Neuronal stem cell (in vitro differentiated cells): Measurements from ENCODE around the gene WDSUB1.

Experiments used
- DNase-seq: peaks from one replicate; pipeline ENCODE4 v3.0.0-alpha.2; 2013; ENCODE audit warnings: low spot score
- H2AFZ ChIP-seq: one replicate; pipeline ENCODE4 v1.6.1; 2013; ENCODE audit warnings: mild to moderate bottlenecking, low read length, inconsistent platforms
- H2AK5ac ChIP-seq: 2 replicates; pipeline ENCODE4 v1.6.1; 2013; ENCODE audit warnings: low read depth, mild to moderate bottlenecking, inconsistent platforms, low read length, moderate library complexity, mixed read lengths
- H2BK120ac ChIP-seq: 2 replicates; pipeline ENCODE4 v1.6.1; 2013; ENCODE audit warnings: low read depth, mild to moderate bottlenecking, inconsistent platforms, low read length, moderate library complexity, mixed read lengths
- H2BK12ac ChIP-seq: one replicate; pipeline ENCODE4 v1.6.1; 2013; ENCODE audit warnings: low read length, inconsistent platforms
- H2BK15ac ChIP-seq: 2 replicates; pipeline ENCODE4 v1.6.1; 2013; ENCODE audit warnings: mild to moderate bottlenecking, low read length, inconsistent platforms, mixed read lengths
- H2BK5ac ChIP-seq: one replicate; pipeline ENCODE4 v1.6.1; 2013; ENCODE audit warnings: inconsistent platforms, mild to moderate bottlenecking, low read length, moderate library complexity
- H3K14ac ChIP-seq: one replicate; pipeline ENCODE4 v1.6.1; 2013; ENCODE audit warnings: low read length, inconsistent platforms
- H3K18ac ChIP-seq: 2 replicates; pipeline ENCODE4 v1.6.1; 2013; ENCODE audit warnings: low read length, inconsistent platforms
- H3K23ac ChIP-seq: 2 replicates; pipeline ENCODE4 v1.6.1; 2013; ENCODE audit warnings: low read depth, mild to moderate bottlenecking, mixed read lengths, low read length, inconsistent platforms; ENCODE audit not compliant: poor library complexity
- H3K27ac ChIP-seq: replicated peaks from 3 replicates; pipeline ENCODE4 v1.5.1; 2013; ENCODE audit warnings: low read length, inconsistent platforms
- H3K27me3 ChIP-seq, 3 experiments: 2 replicates each; pipeline ENCODE4 v1.6.1; 2013; ENCODE audit warnings: low read length in 3 of 3, mild to moderate bottlenecking in 2 of 3, inconsistent platforms in 1 of 3, low read depth in 1 of 3, mixed read lengths in 1 of 3, moderate library complexity in 1 of 3; ENCODE audit not compliant: control insufficient read depth in 3 of 3, insufficient read depth in 3 of 3
- H3K36me3 ChIP-seq, 2 donors: replicated peaks in 1 of 2; 2 replicates each; pipeline ENCODE4 v1.6.1; 2013; ENCODE audit warnings: low read length in 2 of 2; ENCODE audit not compliant: control insufficient read depth in 2 of 2, insufficient read depth in 2 of 2
- H3K4ac ChIP-seq: 2 replicates; pipeline ENCODE4 v1.6.1; 2013; ENCODE audit warnings: inconsistent platforms, mild to moderate bottlenecking, low read length, moderate library complexity
- H3K4me1 ChIP-seq, 2 donors: 1 replicate in 1 of 2; 2 replicates in 1 of 2; pipeline ENCODE4 v1.6.1; 2013; ENCODE audit warnings: low read length in 2 of 2, low read depth in 1 of 2; ENCODE audit not compliant: control insufficient read depth in 2 of 2, insufficient read depth in 1 of 2
- H3K4me2 ChIP-seq: one replicate; pipeline ENCODE4 v1.6.1; 2013; ENCODE audit warnings: mild to moderate bottlenecking, low read length, inconsistent platforms; ENCODE audit not compliant: insufficient read depth, poor library complexity, severe bottlenecking
- H3K4me3 ChIP-seq, 2 donors: 2 replicates each; pipeline ENCODE4 v1.5.1; 2013; ENCODE audit warnings: low read length in 2 of 2, mild to moderate bottlenecking in 2 of 2, inconsistent platforms in 1 of 2, moderate library complexity in 1 of 2
- H3K79me1 ChIP-seq: one replicate; pipeline ENCODE4 v1.6.1; 2013; ENCODE audit warnings: low read depth, mild to moderate bottlenecking, inconsistent platforms, low read length, moderate library complexity
- H3K9ac ChIP-seq: one replicate; pipeline ENCODE4 v1.6.1; 2013; ENCODE audit warnings: mild to moderate bottlenecking, low read depth, low read length, inconsistent platforms; ENCODE audit not compliant: poor library complexity
- H3K9me3 ChIP-seq, 2 donors: replicated peaks in 1 of 2; 2 replicates each; pipeline versions ENCODE3 to v1.6.1; 2013; ENCODE audit warnings: low read length in 2 of 2, mild to moderate bottlenecking in 2 of 2, inconsistent platforms in 1 of 2, low read depth in 1 of 2, mixed read lengths in 1 of 2, moderate library complexity in 1 of 2; ENCODE audit not compliant: control insufficient read depth in 2 of 2, insufficient read depth in 1 of 2
- H4K8ac ChIP-seq: one replicate; pipeline ENCODE4 v1.6.1; 2013; ENCODE audit warnings: low read depth, mild to moderate bottlenecking, inconsistent platforms, low read length, moderate library complexity
- H4K91ac ChIP-seq: one replicate; pipeline ENCODE4 v1.6.1; 2013; ENCODE audit warnings: low read length, low read depth, mild to moderate bottlenecking, inconsistent platforms; ENCODE audit not compliant: poor library complexity
- WGBS, 2 donors: extraction: QIAGEN DNeasy Blood & Tissue Kit; methylation state at CpG; one replicate each; pipeline ENCODE4 v1.1.7; 2013; ENCODE audit warnings: missing lambda C conversion rate in 2 of 2, mixed read lengths in 1 of 2; ENCODE audit not compliant: insufficient read length in 2 of 2, insufficient replicate concordance in 1 of 2; ENCODE audit errors: extremely low coverage in 2 of 2; 5-methylcytosine and 5-hydroxymethylcytosine counted together

Gene WDSUB1

DNA sequence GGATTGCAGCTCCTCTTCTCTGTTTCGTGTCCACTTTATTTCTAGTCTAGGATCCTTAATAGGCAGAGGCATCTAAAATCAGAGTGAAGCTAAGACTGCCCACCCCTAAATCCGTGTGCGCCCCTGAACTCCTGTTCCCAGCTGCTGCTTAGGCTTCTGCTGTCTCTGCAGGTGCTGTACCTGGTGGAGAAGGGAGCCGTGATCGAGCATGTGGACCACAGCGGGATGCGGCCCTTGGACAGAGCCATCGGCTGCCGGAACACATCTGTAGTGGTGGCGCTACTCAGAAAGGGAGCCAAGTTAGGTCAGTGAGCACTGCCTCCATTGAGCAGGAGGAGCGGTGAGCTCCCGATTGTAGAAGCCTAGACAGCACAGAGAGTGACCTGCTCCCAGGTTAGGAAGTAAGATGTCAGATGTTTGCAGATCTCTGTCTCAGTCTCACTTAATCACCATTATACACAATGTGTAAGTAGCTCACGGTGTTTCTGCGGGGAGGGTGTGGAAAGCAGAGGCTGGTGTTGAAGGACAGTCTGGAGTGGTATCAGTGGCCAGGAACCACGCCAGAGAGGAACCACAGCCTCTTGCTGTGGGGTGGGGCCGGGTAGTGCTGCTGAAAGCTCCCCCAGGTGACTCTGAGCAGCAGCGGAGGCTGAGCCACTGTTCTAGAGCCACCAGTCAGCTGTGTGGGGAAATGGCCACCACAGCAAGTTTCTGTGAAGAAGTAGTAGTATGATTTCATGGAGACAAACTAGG is 62.3 kb downstream of the WDSUB1 start:
- Histone ChIP-seq H3K79me1 (no peaks in the 10 kb centered on the region), H3K4me2 (no peak overlapping the region), H3K36me3 (peaks cover 0 to 91% of the 10 kb centered on the region in 2 donors), H2BK120ac (no peak overlapping the region), H3K27me3 (no peaks in the 10 kb centered on the region), H3K9me3 (no peaks in the 10 kb centered on the region), H2BK15ac (no peak overlapping the region), H3K9ac (no peak overlapping the region), H2AK5ac (no peak overlapping the region), H4K91ac (no peak overlapping the region), H3K23ac (no peak overlapping the region), H3K18ac (no peak overlapping the region), H3K4me3 (no peak overlapping the region), H3K27ac (no peak overlapping the region), H3K4ac (no peak overlapping the region), H3K14ac (no peak overlapping the region), H2BK5ac (no peak overlapping the region), H2AFZ (no peak overlapping the region), H4K8ac (no peak overlapping the region), H2BK12ac (no peak overlapping the region), H3K4me1 (peaks cover 0 to 13% of the 10 kb centered on the region in 2 donors)
- WGBS, 2 donors = no CpG with 5 or more reads among the region's 17 CpGs
- DNase-seq = no peak

DNA sequence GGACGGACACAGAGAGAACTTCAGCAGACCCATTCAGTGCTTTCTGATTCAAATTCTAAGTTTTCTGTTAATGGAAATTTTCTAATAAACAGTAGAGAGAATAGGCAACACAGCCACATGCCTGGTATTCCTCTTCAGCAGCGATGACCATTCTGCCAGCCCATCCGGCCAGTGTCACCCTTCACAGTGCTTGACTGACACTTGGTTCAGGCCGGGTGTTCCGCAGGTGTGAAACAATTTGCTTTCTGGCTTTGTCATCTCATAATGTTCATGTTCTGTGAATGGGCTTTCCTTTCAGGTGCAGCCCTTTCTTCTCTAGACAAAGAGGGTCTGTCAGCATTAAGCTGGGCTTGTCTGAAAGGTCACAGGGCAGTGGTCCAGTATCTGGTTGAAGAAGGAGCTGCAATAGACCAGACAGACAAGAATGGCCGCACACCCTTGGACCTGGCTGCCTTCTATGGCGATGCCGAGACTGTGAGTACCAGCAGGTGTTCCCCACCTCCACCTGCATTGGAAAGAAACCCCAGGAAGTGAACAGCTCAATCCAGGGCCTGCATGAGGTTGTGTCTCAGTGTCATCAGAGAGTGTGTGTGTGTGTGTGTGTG is 67.0 kb downstream of the WDSUB1 start:
- no peak for DNase-seq
- WGBS, 2 donors = no CpG with 5 or more reads among the region's 8 CpGs
- H3K36me3 ChIP-seq = peaks cover 0 to 95% of the 10 kb centered on the region in 2 donors

DNA sequence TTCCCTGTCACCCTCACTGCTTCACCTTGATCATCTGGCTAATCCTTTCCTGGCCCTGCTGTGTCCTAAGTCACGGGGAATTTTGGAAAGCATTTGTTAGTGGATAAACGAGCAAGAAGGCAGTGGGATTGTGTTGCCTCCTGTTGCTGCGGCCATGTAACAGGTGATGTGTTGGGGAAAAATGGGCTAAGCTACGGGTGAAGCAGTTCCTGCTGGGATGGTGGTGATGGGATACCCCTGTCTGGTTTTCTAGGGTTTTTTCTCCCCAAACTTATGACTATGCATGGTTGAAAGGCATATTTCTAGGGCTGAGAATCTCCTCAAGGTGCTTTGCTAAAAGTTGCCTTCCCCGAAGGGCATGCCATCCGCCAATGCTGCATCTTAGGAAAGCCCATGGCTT is 68.1 kb downstream of the WDSUB1 start:
- no peaks in the 10 kb centered on the region for H3K27me3 ChIP-seq
- H3K79me1 ChIP-seq = no peaks in the 10 kb centered on the region
- no peak overlapping the region for H2AFZ ChIP-seq
- no peak overlapping the region for H4K8ac ChIP-seq
- H3K36me3 ChIP-seq = peaks cover 2 to 88% of the 10 kb centered on the region in 2 donors
- H3K9me3 ChIP-seq = peaks cover 5% of the 10 kb centered on the region in 2 donors
- DNase-seq = no peak
- H3K23ac ChIP-seq = no peak overlapping the region
- WGBS, 2 donors = no CpG with 5 or more reads among the region's 6 CpGs
- H2BK120ac ChIP-seq = no peak overlapping the region
- H4K91ac ChIP-seq = no peak overlapping the region
- H2BK12ac ChIP-seq = no peak overlapping the region
- H3K9ac ChIP-seq = no peak overlapping the region
- H3K4me1 ChIP-seq = peaks cover 0 to 8% of the 10 kb centered on the region in 2 donors
- no peak overlapping the region for H3K18ac ChIP-seq
- no peak overlapping the region for H3K14ac ChIP-seq
- no peak overlapping the region for H3K4ac ChIP-seq
- no peak overlapping the region for H2AK5ac ChIP-seq
- no peak overlapping the region for H2BK5ac ChIP-seq
- H2BK15ac ChIP-seq = no peak overlapping the region
- H3K4me2 ChIP-seq = no peak overlapping the region
- no peak overlapping the region for H3K27ac ChIP-seq
- H3K4me3 ChIP-seq = no peak overlapping the region

More for the DNA sequence above, 67.0 kb downstream of the WDSUB1 start:
- Histone ChIP-seq H3K4ac (no peak overlapping the region), H3K14ac (no peak overlapping the region), H3K23ac (no peak overlapping the region), H3K4me1 (peaks cover 0 to 8% of the 10 kb centered on the region in 2 donors), H2BK5ac (no peak overlapping the region), H2BK15ac (no peak overlapping the region), H4K91ac (no peak overlapping the region), H4K8ac (no peak overlapping the region), H2BK120ac (no peak overlapping the region), H3K4me2 (no peak overlapping the region), H3K9me3 (peaks cover 3% of the 10 kb centered on the region in 2 donors), H3K4me3 (peak overlapping the region in 1 of 2 donors; percentile 12), H3K27ac (no peak overlapping the region), H3K9ac (no peak overlapping the region), H2AFZ (no peak overlapping the region), H3K79me1 (no peaks in the 10 kb centered on the region), H2BK12ac (no peak overlapping the region), H3K18ac (no peak overlapping the region), H3K27me3 (no peaks in the 10 kb centered on the region), H2AK5ac (no peak overlapping the region)

DNA sequence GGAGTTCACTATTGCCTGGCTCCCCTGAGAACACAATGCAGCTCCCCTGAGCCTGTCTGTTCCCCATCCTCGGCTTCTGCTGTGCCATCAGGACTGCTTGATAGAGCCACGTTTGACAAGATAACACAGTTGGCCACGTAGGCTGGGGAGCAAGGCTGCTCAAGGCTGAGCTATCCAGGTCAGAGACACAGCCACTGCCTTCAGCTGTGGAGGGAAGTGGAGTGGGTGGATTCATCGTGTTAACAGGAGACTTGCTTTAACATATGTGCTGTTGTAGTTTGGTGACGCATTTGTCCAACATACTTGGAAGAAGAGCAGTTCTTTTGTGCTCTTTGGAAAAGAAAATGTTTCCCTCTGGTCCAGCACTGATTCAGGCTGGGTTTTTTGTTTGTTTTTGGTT is 68.8 kb downstream of the WDSUB1 start:
- Histone ChIP-seq H3K36me3 (peaks cover 2 to 82% of the 10 kb centered on the region in 2 donors), H3K4ac (no peak overlapping the region), H3K4me2 (no peak overlapping the region), H2AK5ac (no peak overlapping the region), H2BK120ac (no peak overlapping the region), H3K9ac (no peak overlapping the region), H2BK5ac (no peak overlapping the region), H3K23ac (no peak overlapping the region), H3K4me3 (no peak overlapping the region), H2BK15ac (no peak overlapping the region), H4K8ac (no peak overlapping the region), H3K27me3 (no peaks in the 10 kb centered on the region), H3K79me1 (no peaks in the 10 kb centered on the region), H2BK12ac (no peak overlapping the region), H4K91ac (no peak overlapping the region), H3K27ac (no peak overlapping the region), H3K4me1 (peaks cover 0 to 8% of the 10 kb centered on the region in 2 donors), H2AFZ (no peak overlapping the region), H3K9me3 (peaks cover 5% of the 10 kb centered on the region in 2 donors), H3K18ac (no peak overlapping the region), H3K14ac (no peak overlapping the region)
- WGBS, 2 donors = no CpG with 5 or more reads among the region's 5 CpGs
- DNase-seq = no peak
